Right renal pelvis (tissue), 4 donors: ENCODE measurements around the gene CDC42BPA. TPM values are rescaled to one million over a fixed set of nuclear protein-coding genes. Genes with fewer than 3 reads are reported as not detected.

ENCODE experiments used
- DNase-seq, 4 donors: peaks; one replicate each; pipeline ENCODE4 v3.0.0-alpha.2; 2013; ENCODE audit warnings: low read depth in 4 of 4, low spot score in 3 of 4, missing footprints in 1 of 4
- polyA plus RNA-seq, 4 donors: library from polyadenylated mRNA; unstranded; fragments of 120-200 nt; gene quantifications; one replicate each; pipeline ENCODE4 v1.2.1, GENCODE V29; 2013; ENCODE audit not compliant: insufficient read length in 4 of 4

Gene CDC42BPA
- polyA plus RNA-seq, 4 donors: 37.2 to 44.6 (median 43.8) TPM

DNA sequence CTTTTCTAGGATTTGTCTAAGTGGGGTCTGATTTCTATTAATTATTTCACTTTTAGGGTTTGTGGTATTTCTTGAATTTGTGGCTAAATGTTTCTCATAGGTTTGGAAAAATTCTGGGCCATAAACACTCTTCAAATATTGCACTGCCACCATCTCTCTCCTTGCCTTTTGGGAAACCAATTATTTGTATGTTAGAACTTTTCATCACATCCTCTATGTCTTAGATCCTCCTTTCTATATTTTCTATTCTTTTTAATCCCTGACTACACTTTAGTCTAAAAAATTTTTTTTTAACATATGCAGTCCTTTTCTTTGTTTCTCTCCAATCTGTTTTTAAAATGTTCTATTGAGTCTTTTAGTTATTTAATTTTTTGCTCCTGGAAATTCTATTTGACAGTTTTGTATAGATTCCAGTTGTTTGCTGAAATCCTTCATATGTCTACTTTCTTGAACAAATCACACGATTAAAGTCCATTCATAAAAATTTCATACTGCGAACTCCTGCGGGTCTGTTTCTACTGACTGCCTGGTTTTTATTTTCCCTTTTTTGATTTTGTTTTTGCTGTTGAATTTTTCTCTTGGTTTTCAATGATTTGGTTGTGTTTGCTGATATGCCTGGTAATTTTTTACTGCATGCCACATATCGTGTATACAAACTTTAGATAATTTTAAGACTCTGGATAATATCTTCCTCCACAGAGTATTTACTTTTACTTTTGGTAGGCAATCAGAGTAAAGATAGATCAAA, 235.1 kb downstream of the CDC42BPA start:
- no peak for DNase-seq

DNA sequence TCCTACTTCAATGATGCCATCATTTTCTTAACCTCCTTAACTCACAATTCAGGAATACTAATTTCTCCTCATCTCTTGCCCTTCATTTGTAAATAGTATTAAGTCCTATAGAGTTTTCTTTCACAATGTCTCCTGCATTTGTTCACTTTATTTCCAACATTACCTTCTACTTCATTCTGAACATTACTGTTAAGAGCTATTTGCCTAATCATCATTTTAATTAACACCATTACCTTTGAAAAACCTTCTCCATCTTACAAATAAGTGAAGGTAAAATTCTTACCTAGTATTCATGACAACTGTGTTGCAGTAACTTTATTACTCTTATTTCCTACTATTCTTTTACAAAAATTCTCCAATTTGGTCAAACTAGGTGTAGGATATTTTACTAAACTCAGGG, 240.5 kb downstream of the CDC42BPA start:
- DNase-seq: no peak

- DNase-seq: no peak
Measured at GRCh38 chr1:227073786-227074185, 244.5 kb downstream of the CDC42BPA start.

DNA sequence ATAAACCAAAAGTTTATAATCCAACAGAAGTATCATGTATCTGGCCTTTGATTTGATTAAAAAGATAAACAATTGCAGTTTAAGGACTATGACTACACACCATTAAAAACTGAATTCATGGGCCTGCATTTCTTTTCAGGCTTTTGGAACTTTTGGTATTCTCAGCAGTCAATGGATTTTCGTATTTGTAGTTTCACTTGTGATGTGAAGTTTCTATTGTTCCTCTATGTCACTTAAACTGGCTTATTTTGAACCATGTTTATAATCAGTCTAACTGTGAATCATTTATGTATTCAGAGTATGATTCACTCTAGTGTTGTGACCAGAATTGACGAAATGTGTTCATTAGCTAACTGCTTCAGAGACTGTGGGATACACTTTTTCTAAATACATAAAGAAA, 245.3 kb downstream of the CDC42BPA start:
- no peak for DNase-seq

GRCh38 chr1:227071895-227072587, 246.3 kb downstream of the CDC42BPA start:
- no peak for DNase-seq

DNA sequence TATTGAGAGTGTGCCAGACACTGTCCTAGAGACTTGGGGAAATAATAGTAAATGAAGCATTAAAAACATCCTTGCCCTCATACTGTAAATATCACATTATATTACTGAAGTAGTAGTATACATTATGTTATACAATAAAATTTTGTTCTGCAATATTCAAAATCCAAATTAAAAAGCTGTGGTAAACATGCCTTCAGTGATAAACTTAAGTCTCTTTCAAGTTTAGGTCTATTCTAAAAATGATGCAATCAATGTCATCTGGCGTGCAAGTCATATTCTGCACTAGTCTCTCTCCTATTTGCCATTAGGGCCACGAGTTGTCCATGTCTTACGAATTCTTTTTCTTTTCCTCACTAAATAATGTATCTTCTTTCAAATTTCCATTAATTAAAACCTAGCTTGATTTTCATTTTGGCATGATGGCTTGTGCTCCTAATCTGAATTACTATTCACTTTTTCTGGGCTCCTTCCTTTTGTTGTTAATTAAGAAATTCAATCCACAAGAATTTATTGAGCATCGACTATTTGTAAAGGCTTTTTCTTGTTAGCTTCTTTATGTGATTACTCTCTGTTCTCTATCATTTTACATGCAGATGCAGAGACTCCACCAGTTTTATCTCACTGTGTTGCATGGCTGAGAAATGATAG, 247.5 kb downstream of the CDC42BPA start:
- no peak for DNase-seq

GRCh38 chr1:227069490-227069889, 248.8 kb downstream of the CDC42BPA start:
- DNase-seq: no peak

GRCh38 chr1:227068883-227069282, 249.4 kb downstream of the CDC42BPA start:
- no peak for DNase-seq

DNA sequence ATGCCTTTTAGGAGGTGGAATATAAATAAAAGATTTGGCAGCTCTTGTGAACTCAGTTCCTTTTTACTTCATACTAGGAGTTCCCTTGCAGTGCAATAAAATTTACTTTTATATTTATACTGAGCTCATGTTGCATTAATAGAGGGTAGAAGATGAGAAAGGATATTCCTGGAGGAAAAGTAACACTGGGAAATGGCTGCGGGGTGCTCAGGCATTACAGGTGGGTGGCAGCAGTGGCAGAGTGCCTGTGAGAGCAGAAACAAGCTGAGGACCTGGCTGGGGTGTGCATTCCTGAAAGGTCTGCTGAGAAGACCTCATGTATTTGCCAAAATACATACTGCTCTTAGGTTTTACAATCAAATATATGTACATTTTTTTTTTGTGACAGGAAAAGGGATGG, 251.3 kb downstream of the CDC42BPA start:
- DNase-seq: no peak

GRCh38 chr1:227065311-227065710, 253.0 kb downstream of the CDC42BPA start:
- DNase-seq: no peak

- DNase-seq: no peak
Measured at GRCh38 chr1:227062306-227062705, 256.0 kb downstream of the CDC42BPA start.

DNA sequence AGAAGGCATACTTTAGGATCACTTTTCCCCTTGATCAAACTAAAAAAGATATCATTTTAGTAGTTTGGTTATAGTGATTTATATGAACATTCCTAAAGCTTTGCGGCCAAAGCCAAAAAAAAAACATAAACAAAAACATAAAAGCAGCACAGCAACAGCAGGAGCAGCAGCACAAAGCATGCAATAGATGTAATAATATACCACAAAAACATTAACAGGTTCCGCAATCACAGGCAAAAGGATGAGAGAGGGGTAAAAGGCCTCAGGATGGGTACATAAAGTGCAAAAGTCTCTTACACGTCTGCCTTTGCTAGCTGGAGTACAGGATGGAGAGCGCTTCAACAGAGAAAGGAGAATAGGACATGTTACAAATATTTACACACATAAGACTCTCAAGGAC, 259.2 kb downstream of the CDC42BPA start:
- DNase-seq: no peak

DNA sequence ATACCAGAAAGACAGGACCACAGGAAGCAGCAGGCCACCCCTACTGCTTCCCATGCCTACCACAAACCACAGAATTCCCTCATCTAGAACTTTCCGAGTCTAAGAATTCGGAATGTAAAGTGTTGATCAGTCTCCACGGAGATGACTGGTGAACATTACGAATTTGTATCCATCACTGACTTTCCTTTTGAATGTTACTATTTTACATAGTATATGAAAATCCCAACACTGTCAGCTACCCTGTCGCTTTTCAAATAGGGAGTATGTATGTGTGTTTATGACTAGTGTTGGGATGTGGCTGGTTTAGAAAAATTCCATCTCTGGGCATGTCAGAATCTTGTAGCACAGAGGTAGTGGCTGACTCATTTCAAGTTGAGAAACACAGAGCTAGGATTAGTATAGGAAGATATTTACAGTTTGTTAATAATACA, 260.0 kb downstream of the CDC42BPA start:
- DNase-seq: no peak

- no peak for DNase-seq
Measured at GRCh38 chr1:227049253-227049652, 269.0 kb downstream of the CDC42BPA start.

GRCh38 chr1:227043755-227044154, 274.5 kb downstream of the CDC42BPA start:
- no peak for DNase-seq

GRCh38 chr1:227042292-227042691, 276.0 kb downstream of the CDC42BPA start:
- DNase-seq: no peak

GRCh38 chr1:227038401-227038800, 279.9 kb downstream of the CDC42BPA start:
- no peak for DNase-seq

DNA sequence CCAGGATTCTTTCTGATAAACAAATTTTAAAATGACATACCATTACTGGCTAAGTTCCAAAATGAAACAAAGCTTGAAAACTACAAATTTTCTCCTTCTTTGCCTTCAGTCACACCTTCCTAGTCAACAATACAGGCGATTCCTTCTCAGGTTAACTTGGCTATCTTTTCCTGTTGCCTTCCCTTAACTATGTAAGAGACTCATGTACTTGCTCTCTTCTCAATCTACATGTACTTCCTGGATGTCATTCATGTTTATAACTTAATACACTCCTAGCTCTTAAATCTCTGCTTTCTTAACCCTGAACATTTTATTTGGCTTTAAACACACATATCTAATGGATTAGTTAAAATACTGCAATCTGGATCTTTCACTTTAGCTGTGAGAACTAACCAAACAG, 281.2 kb downstream of the CDC42BPA start:
- DNase-seq: no peak

- DNase-seq: no peak
Measured at GRCh38 chr1:227035316-227035715, 283.0 kb downstream of the CDC42BPA start.

DNA sequence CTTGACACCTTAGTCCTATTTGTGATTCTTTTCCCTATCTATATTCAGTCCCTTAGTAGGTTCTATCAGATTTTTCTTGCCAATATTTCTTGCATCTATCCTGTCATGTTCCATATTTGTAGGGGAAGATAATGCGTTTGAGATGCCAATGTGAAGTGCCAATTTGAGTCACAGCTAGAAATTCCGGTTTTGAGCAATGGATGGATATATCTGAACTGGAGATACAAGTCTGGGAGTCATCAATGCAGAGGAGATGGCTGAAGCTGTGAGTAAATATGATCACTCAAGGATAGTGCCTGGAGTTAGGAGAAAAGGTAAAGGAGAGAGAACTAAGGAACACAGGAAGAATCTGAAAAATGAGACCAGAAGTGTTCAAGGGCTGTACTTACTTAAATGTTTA, 284.4 kb downstream of the CDC42BPA start:
- DNase-seq: no peak

- DNase-seq: no peak
Measured at GRCh38 chr1:227032396-227032795, 285.9 kb downstream of the CDC42BPA start.

DNA sequence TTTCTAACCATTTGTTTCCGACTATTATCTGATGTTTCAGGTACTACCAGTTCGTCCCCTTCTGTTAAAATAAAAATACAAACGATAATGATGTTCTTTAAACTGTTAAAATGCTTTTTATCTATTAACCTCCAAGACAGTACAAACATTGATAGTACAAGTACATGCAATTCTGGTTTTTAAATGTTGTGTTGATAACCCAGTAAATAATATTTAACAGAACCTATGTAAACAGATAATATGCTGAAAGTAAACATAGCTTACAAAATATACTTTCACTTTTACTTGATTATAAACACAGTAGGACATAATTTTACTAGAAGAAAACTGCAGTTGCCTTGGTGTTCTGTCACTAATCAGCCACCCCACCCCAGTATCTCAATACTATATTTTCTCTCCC, 301.3 kb downstream of the CDC42BPA start:
- DNase-seq: no peak
